EL (cell line): ENCODE data around the gene UBE2G1.

ENCODE experiments used
- DNase-seq: peaks from one replicate; pipeline ENCODE4 v3.0.0-alpha.2; 2016

The UBE2G1 gene

DNA sequence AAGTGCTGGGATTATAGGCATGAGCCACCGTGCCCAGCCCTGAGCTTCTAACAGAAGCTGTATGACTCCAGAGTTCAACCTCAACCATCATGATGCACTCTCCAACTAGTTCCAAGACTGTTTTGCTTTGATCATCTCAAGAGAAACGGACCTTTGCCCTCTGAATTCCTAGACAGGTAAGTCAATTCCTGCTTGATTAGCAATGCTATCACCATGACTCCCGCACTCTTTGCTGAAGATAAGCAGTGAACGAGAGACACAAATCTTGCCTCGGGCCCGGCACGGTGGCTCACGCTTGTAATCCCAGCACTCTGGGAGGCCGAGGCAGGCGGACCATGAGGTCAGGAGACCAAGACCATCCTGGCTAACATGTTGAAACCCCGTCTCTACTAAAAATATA lies 124.9 kb downstream of the UBE2G1 start:
- no peak for DNase-seq

DNA sequence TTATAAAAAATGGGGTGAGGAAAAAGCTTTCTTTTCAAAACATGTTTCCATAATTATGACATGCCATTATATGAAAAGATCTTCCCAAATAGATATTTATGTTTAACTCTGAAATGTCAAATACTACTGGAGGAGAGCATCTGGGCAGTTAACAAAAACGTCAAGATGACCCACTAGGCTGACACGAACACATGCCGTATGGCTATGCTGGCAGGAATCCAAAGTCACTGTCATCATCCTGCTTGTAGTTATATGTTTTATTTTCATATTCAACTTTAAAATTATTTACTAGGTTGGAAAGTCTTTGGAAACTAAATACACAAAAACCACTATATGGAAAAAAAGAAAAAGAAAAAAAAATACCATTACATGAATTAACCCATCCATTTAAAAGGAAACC lies 130.0 kb downstream of the UBE2G1 start:
- peak; percentile 35 for DNase-seq

DNA sequence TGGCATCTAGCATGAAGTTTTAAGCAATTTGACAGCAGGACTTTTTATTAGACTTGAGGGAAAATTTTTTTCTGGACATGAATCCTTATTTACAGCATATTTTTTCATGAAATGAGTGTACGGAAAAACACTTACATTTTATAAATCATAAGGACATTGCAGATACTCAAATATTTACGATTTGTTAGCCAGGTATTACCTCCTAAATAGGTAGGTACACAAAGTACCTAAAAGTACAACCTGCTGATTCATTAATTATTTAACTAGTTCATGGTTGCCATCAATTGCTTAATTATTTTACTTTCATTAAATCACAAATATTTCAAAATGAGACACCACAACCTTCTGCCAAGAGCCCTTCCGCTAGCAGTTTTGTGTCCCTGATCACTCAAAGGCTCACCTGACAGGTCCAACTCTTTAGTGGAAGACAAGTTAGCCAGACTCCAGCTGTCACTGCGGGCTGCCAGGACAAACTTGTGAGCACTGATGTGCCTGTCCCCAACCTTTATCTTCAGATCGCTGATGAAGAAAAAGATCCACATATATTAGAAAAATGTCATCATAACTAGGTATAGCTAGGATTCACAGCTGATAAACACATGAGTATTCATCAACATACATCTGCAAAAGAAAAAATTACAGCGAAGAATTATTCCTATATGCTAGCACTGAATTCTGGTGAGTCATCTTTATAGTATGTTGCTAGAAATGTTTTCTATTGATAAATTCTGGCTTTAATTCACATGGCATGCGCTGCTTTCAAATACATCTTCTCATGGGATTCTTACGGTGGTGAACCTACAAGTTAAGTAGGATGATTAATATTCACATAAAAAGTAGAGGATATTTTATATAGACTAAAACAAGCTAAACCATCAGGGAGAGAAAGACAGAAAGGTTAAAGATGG lies 130.8 kb downstream of the UBE2G1 start:
- DNase-seq, result peak; percentile 34

DNA sequence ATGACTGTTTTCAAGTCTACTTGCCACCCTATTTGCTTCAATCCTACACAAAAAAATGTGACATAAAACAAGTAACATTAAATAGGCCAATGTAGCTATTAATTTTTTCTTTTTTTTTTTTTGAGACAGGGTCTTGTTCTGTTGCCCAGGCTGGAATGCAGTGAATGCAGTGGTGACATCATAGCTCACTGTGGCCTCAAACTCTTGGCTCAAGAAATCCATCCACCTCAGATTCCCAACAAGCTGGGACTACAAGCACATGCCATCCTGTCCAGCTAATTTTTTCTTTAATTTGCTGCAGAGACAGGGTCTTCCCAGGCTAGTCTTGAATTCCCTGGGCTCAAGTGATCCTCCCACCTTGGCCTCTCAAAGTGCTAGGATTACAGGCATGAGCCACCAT lies 132.1 kb downstream of the UBE2G1 start:
- DNase-seq, result peak; percentile 49

DNA sequence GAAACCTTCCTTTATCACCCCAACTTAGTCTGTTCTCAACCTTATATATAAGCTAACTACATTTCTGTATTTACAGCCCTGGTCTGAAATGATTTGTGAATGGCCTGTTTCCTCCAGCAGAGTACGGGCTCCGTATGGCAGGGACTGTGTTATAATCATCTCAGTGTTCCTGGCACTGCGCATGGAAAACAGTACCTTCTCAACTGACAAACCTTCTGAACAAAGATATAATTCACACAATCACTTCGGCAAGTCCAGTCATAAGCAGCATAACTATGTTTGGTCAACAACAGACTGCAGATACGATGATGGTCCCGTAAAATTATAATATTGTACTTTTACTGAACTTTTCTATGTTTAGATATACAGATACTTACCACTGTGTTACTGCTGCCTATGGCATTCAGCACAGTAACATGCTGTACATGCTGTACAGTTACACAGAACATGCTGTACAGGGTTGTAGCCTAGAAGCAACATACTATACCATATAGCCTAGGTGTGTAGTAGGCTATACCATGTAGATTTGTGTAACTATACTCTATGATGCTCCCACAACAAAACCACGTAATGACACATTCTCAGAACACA lies 132.7 kb downstream of the UBE2G1 start:
- DNase-seq, result no peak

DNA sequence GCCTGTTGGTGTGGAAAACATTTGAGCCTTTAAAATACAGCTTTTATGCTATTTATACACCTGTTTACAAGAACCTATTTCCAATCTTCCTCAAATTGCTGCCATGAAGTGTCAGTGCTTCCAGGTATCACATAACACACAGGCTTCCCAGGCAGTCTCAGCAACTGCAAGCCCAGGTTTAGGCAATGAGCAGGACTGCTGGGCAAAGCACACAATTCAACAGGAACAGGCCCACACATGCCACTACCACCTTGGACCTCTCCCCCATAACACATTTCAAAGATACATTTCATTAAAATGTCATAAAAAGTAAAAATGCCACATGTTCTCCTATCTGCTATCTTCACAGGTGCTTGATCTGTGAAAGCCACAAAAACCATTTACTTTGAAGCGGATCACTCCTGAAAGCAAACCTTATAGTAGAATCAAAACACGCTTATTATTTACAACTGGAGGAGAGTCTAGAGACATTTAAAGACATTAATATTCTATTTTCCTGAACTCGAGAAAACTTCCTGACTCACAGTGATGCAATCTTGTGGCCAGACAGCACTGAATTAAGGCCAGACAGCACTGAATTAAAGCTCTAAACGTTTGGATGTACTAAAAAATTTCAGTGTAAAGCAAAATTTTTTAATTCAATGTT lies 134.2 kb downstream of the UBE2G1 start:
- DNase-seq, result peak; percentile 45

DNA sequence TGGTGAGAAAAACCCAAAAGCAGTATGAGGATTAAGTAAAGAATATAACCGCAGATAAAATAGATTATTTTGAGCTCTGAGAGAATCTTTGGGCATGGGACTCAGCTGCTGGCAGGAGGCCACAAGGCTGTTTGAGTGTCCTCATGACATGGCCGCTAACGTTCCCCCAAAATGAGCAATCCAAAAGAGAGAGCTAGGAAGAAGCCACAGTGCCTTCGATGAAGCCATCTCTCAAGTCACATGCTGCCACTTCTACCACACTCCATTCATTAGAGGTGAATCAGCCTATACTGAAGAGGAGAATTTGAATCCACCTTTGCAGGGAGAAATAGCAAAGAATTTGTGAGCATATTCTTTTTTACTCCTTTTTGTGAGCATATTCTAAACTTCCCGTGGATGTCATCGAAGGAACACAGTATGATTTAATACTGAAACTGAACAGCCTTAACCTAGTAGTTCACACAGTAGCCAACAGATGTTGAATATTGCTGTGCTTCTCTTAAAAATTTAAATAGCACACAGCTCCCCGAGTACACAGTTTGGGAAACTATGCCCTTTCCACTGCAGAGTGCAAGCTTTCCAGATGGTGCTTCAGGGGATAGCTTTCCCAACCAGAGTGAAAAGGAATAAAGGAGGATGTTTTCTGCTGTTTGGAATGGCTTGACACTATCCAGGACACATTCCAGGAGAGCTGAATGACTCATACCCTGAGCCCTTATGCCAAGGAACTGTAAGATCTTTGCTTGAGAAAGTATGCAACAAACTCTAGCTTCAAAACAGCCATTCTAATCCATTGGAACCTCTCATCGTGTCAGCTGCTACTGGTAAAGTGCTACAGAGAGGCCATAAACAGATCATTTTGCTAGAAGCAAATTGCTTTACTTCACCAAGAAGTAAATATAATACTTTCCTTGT lies 136.6 kb downstream of the UBE2G1 start:
- DNase-seq, result peak; percentile 96

DNA sequence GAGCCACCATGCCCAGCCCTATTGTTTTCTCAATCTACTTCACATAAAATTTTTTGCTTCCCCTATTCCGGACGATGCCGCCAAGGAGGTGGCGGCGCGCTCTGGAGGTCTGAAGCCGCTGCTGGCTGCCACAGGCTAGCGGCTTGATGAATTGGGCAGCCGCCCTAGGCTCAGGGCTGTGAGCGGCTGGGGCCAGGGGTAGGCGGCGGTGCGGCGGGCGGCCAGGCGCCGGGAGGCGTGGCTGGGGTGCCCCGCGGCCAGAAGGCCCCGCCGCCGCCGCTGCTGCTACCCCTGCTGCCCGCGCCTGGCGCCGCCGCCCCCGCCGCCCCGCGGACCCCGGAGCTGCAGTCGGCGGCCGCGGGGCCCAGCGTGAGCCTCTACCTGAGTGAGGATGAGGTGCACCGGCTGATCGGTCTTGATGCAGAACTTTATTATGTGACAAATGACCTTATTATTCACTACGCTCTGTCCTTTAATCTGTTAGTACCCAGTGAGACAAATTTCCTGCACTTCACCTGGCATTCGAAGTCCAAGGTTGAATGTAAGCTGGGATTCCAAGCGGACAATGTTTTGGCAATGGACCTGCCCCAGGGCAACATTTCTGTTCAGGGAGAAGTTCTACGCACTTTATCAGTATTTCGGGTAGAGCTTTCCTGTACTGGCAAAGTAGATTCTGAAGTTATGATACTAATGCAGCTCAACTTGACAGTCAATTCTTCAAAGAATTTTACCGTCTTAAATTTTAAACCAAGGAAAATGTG lies 144.4 kb downstream of the UBE2G1 start:
- no peak for DNase-seq

DNA sequence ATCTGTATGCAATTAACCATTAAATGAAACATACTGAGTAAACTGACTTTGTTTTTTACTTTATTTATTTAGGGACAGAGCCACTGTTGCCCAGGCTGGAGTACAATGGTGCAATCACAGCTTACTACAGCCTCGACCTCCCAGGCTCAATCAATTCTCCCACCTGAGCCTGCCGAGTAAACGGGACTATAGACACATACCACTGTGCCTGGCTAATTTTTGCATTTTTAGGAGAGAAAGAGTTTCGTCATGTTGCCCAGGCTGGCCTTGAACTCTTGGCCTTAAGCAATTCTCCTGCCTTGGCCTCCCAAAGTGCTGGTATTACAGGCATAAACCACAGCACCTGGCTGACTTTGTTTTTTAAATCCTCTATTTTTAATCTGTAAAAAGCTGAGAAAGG lies 145.3 kb downstream of the UBE2G1 start:
- no peak for DNase-seq

DNA sequence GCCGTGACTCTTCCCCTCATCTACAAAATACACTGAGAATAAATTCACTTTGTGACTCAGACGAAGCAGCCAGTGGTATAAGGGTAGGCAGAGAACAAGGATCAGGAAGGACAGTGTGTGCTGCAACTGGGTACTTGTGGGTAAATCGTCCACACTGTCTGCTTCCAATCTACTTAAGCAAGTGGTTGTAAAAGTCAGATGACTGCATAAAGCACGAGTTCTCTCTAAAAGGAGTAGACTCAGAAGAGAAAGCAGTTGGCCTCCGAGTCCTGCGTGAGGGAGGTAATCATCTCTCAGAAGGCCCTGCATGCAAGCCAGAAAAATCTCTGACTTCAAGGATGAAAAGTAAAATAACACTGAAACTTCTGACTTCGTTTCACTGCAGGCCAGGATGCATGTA lies 145.8 kb downstream of the UBE2G1 start:
- DNase-seq, result no peak
